NB4 (cell line): ENCODE measurements around the gene RIOK1.

Source experiments
- CTCF ChIP-seq: IDR thresholded peaks from one replicate; pipeline ENCODE4 v1.5.1; 2012; ENCODE audit warnings: low read depth, low read length
- MYC ChIP-seq: IDR thresholded peaks from 2 replicates; pipeline ENCODE4 v1.6.1; 2011; ENCODE audit warnings: low read depth, low read length
- POLR2A ChIP-seq: IDR thresholded peaks from 2 replicates; pipeline ENCODE4 v1.6.1; 2011; ENCODE audit warnings: mild to moderate bottlenecking; ENCODE audit not compliant: insufficient read length; ENCODE audit errors: extremely low read depth

DNA sequence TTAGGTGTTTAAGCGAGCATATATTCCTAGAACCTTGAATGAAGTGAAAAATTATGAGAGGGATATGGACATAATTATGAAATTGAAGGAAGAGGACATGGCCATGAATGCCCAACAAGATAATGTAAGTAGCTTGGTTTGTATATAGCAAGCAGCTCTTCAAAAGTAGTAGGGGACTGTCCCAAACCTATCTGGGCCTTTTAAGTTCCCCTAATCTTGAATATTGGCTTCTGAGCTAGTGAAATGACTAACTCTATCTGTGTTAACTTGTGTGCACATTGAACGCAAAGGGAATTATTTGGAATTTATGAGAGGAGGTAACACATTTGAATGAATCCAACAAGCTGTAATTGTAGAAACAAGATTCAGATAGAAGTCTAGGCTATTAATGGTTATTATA lies 21.7 kb downstream of the RIOK1 start:
- TF ChIP-seq CTCF (no peak), POLR2A (no peak), MYC (no peak)
